Measurements from ENCODE around the gene POLG. TPM values are rescaled to one million over a fixed set of nuclear protein-coding genes. Genes with fewer than 3 reads are reported as not detected.

POLG gene
- total RNA-seq, 1 experiment from 2014 or later, result 60.3 TPM

DNA sequence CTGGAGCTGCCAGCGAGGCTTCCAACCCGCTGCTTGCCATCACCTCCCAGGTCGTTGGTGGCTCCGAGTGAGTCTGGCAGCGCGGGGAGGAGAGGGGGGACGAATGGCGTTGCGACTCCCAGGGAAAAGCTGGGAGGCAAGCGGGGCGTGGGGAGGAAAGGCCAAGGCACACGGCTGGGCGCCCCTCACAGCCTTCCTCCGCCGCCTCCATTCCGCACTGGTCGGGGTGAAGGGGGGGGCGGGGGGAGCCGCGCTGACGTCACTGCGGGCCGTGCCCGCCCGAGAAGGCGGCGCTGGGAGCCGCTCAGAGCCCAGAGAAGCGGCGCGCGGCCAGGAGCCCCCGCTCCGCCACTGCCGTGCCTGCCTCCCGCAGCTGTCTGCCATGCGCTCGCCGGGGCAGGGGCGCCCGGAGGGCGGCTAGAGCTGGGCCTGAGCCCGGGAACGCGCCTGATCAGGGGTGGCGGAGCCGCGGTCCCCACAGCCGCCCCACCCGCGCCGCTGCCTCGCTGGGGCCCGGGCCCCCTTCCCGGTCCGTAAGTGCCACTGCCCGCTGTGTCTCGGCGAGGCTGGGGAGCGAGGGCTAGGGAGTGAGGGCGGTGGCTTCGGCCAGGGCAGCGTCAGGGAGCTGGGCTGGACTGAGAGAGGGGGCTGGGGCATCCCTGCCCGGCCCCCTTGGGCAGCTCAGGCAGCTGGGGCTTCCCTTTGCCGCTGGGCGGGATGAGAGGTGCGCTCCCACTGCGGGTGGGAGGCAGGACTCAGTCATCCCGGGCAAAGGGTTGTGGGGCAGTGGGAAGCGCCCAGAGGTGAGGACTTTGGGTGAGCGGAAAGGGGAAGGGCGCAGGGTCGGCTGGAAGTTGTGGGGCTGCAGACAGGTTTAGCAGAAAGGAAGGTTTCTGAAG lies 27.8 kb upstream of the POLG start:
- no peak overlapping the region for H3K4me3 Mint-ChIP-seq
- H3K27me3 Mint-ChIP-seq (ENCODE audit: low read depth), result peaks cover 100% of the 10 kb centered on the region
- DNase-seq, result no peak
- peaks cover 21 to 27% of the 10 kb centered on the region in 2 experiments for H3K4me1 Mint-ChIP-seq
- H3K27ac Mint-ChIP-seq, result no peak overlapping the region
- no peaks in the 10 kb centered on the region for H3K4me1 ChIP-seq (ENCODE audit: insufficient read depth, low read length)
- no peak overlapping the region for H3K23ac ChIP-seq (ENCODE audit: insufficient read length, low read depth, low read length)
- no peak overlapping the region for H3K18ac ChIP-seq (ENCODE audit: insufficient read length, low read depth, low read length)
- H3K56ac ChIP-seq (ENCODE audit: insufficient read length, low read depth, low read length), result no peak overlapping the region
- no peak overlapping the region for H4K91ac ChIP-seq (ENCODE audit: insufficient read length, low read depth, low read length)
- no peak overlapping the region for H4K5ac ChIP-seq (ENCODE audit: insufficient read length, low read depth, low read length)
- H2AK5ac ChIP-seq (ENCODE audit: insufficient read length, low read length), result no peak overlapping the region
- no peak overlapping the region for H3K14ac ChIP-seq (ENCODE audit: insufficient read depth, low read length)
- H3K9me3 Mint-ChIP-seq, result peaks cover 7 to 8% of the 10 kb centered on the region in 2 experiments; a peak in 3 of 5 replicates
- H2BK15ac ChIP-seq (ENCODE audit: low read depth, low read length), result no peak overlapping the region
- no peak overlapping the region for H2BK12ac ChIP-seq (ENCODE audit: insufficient read length, low read depth, low read length)
- H3T11ph ChIP-seq (ENCODE audit: low read length), result no peak overlapping the region
- no CpG with 5 or more reads among the region's 73 CpGs for WGBS (ENCODE audit: extremely low coverage, insufficient read length, low lambda C conversion rate)
- TF ChIP-seq, protein P1, sequence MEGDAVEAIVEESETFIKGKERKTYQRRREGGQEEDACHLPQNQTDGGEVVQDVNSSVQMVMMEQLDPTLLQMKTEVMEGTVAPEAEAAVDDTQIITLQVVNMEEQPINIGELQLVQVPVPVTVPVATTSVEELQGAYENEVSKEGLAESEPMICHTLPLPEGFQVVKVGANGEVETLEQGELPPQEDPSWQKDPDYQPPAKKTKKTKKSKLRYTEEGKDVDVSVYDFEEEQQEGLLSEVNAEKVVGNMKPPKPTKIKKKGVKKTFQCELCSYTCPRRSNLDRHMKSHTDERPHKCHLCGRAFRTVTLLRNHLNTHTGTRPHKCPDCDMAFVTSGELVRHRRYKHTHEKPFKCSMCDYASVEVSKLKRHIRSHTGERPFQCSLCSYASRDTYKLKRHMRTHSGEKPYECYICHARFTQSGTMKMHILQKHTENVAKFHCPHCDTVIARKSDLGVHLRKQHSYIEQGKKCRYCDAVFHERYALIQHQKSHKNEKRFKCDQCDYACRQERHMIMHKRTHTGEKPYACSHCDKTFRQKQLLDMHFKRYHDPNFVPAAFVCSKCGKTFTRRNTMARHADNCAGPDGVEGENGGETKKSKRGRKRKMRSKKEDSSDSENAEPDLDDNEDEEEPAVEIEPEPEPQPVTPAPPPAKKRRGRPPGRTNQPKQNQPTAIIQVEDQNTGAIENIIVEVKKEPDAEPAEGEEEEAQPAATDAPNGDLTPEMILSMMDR (conservative IDR thresholded peaks at IDR 0.05), result no peak
- no peak overlapping the region for H2BK120ac ChIP-seq (ENCODE audit: low read depth, low read length, poor library complexity, severe bottlenecking)
- H3K27ac ChIP-seq (ENCODE audit: insufficient read length, low read depth, low read length), result no peak overlapping the region
- H3K23me2 ChIP-seq (ENCODE audit: insufficient read length, low read depth, low read length, poor library complexity, severe bottlenecking), result no peaks in the 10 kb centered on the region
- H3K79me1 ChIP-seq (ENCODE audit: insufficient read depth, low read depth, low read length, poor library complexity, severe bottlenecking), result no peaks in the 10 kb centered on the region
- H3K4me2 ChIP-seq (ENCODE audit: insufficient read depth, insufficient read length, low read length), result no peak overlapping the region
- no peaks in the 10 kb centered on the region for H4K20me1 ChIP-seq (ENCODE audit: control insufficient read depth, insufficient read depth, insufficient read length)
- no peak overlapping the region for H2AFZ ChIP-seq (ENCODE audit: low read length)
- H3K4ac ChIP-seq (ENCODE audit: low read depth, low read length), result no peak overlapping the region
- no peaks in the 10 kb centered on the region for H3K79me2 ChIP-seq (ENCODE audit: insufficient read depth, low read length)
- H2BK5ac ChIP-seq (ENCODE audit: insufficient read length, low read length), result no peak overlapping the region
- no peak overlapping the region for H3K9ac ChIP-seq (ENCODE audit: extremely low read depth, insufficient read length, low read length)
- H4K8ac ChIP-seq (replicated peaks; ENCODE audit: insufficient read length, low read depth, low read length), result no peak overlapping the region
- H3K9me3 ChIP-seq (ENCODE audit: control insufficient read depth, low read depth, low read length), result no peaks in the 10 kb centered on the region
- H3K27me3 ChIP-seq (ENCODE audit: insufficient read depth, low read length), result peaks cover 95% of the 10 kb centered on the region
- no peak overlapping the region for H2BK20ac ChIP-seq (ENCODE audit: low read depth, low read length, poor library complexity, severe bottlenecking)
- no peaks in the 10 kb centered on the region for H3K36me3 Mint-ChIP-seq (ENCODE audit: insufficient read depth in 1 of 3, low read depth in 3 of 3)
